ENCODE measurements around the gene FAM20B. TPM values are rescaled to one million over a fixed set of nuclear protein-coding genes. Genes with fewer than 3 reads are reported as not detected.

Gene FAM20B
- total RNA-seq, 1 donor = 41.5 TPM

- DNase-seq (ENCODE audit: low read depth) = no peak
- H3K4me3 ChIP-seq (ENCODE audit: low read depth, low read length) = no peak overlapping the region
- no peak for TF ChIP-seq CTCF (IDR thresholded peaks at IDR 0.05; ENCODE audit: insufficient read depth, low read length)
These were observed 79.0 kb downstream of the FAM20B start for GRCh38 chr1:179104611-179105250.

- peak; percentile 26 for TF ChIP-seq CTCF (IDR thresholded peaks at IDR 0.05; ENCODE audit: insufficient read depth, low read length)
- no peak for DNase-seq (ENCODE audit: low read depth)
These were observed 79.7 kb downstream of the FAM20B start for GRCh38 chr1:179105393-179105792.

DNA sequence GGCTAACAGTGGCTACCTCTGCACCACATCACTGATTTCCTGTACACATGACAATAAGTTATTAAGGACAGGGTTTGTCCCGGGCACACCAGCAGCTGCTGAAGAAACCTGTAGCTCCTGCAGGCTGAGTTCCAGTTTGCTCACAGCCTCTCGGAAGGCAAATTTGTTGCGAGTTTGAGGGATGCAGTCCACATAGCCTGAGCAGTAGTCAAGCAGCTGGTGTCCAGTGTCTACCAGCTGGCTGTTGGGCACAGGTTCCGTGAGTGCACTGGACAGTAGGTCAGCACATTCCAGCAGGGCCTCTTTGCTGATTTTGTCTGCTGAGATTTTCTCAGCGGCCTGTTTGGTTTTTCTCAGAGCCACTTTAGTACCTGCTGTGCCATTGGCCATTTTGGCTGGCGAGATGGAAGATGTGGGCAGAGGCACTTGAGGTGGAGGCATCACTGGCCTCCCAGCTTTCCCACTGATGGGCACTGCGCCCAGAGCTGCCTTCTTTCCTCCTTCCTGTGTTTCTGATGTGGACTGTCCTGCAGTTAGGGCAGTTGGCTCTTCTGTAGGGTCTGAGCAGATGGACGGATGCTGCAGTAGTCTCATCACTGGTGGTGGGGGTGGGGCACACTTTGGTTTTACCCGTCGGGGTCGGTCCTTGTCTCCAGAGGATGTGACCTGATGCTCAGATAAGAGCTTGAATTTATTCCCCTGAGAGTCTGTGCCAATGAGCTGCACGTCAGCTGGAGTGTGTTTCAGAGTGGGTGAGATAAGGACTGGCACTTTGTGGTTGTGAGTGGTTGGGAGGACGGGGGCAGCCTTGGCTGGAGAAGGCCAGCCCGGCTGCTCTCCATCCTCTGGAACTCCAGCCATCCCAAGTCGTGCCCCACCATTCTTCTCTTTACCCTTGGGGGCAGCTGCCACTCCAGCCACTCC lies 82.3 kb downstream of the FAM20B start:
- no peak for TF ChIP-seq CTCF (IDR thresholded peaks at IDR 0.05; ENCODE audit: insufficient read depth, low read length)
- DNase-seq (ENCODE audit: low read depth) = no peak
- H3K4me3 ChIP-seq (ENCODE audit: low read depth, low read length) = no peak overlapping the region

More at GRCh38 chr1:179105393-179105792, 79.7 kb downstream of the FAM20B start:
- H3K4me3 ChIP-seq (ENCODE audit: low read depth, low read length) = no peak overlapping the region

- no peak for TF ChIP-seq CTCF (IDR thresholded peaks at IDR 0.05; ENCODE audit: insufficient read depth, low read length)
- no peak for DNase-seq (ENCODE audit: low read depth)
These were observed 83.0 kb downstream of the FAM20B start for GRCh38 chr1:179108644-179109043.

DNA sequence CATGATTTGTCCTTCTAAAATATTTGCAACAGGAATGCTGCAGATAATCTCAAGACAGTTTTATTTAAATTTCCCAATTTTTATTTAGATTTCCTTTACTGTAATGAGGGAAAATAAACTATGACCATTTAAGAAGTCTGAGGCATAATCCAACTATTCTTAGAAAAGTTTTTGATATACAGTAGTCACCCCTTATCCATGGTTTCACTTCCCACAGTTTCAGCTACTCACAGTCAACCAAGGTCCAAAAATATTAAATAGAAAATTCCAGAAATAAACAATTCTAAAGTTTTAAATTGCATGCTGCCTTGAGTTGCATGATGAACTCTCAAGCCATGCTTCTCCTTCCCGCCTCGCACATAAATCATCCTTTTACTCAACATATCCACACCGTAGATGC lies 89.5 kb downstream of the FAM20B start:
- TF ChIP-seq CTCF (IDR thresholded peaks at IDR 0.05; ENCODE audit: insufficient read depth, low read length) = no peak
- no peak for DNase-seq (ENCODE audit: low read depth)
- H3K4me3 ChIP-seq (ENCODE audit: low read depth, low read length) = no peak overlapping the region

More at GRCh38 chr1:179108644-179109043, 83.0 kb downstream of the FAM20B start:
- H3K4me3 ChIP-seq (ENCODE audit: low read depth, low read length) = no peak overlapping the region

DNA sequence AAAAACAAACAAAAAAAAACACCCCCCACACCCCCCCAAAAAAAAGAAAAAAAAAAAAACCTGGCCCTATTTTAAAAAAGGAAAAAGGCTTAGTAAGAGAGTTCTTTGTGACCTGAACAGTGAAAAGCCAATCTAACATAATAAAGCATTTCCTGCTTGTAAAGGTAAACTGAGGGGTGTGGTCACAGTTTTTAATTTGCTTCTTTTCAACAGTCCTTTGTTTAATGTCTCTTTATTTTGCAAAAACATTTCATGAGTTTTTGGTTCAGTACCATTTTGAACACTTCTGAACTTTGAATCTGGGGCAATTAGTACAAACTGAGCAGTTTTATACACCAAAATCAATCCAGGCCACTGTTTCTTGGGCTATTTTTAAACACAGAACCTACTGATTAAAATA lies 93.8 kb downstream of the FAM20B start:
- TF ChIP-seq CTCF (IDR thresholded peaks at IDR 0.05; ENCODE audit: insufficient read depth, low read length) = no peak
- DNase-seq (ENCODE audit: low read depth) = no peak
- no peak overlapping the region for H3K4me3 ChIP-seq (ENCODE audit: low read depth, low read length)
